Caco-2 (cell line): ENCODE data around the gene EGFL6. TPM values are rescaled to one million over a fixed set of nuclear protein-coding genes. Genes with fewer than 3 reads are reported as not detected.

Source experiments
- BruUV-seq: library from RNA; stranded (reverse); fragments of 400-500 nt; replicated peaks from 2 replicates; lab custom pipeline; 2021; lab: Mats Ljungman, UMichigan
- CTCF ChIA-PET: fragments of 300-600 bp; sonication (Branson Sonifier 250); formaldehyde crosslinking; loops from one replicate; lab custom pipeline; 2022; ENCODE audit warnings: antibody characterized with exemption; lab: Charles Lee
- POLR2A ChIA-PET: fragments of 300-600 bp; sonication (Branson Sonifier 250); formaldehyde crosslinking; loops from one replicate; lab custom pipeline; 2022; ENCODE audit warnings: antibody characterized with exemption; lab: Charles Lee
- DNase-seq, 2 experiments: peaks; one replicate each; pipeline versions ENCODE4 v3.0.0 to v3.0.0-alpha.2; 2020 to 2022
- H3K27me3 ChIP-seq: replicated peaks from 2 replicates; pipeline ENCODE4 v1.6.0; 2011; ENCODE audit warnings: low read length; ENCODE audit not compliant: control insufficient read depth, insufficient read depth
- H3K36me3 ChIP-seq: 2 replicates; pipeline ENCODE4 v1.5.1; 2011; ENCODE audit warnings: low read length; ENCODE audit not compliant: control insufficient read depth, insufficient read depth
- H3K4me1 ChIP-seq: fragments of 250-450 bp; sonication (Bioruptor Pico); 2 replicates; pipeline ENCODE4 v1.5.1; 2020; ENCODE audit warnings: mild to moderate bottlenecking
- H3K4me3 ChIP-seq: 2 replicates; pipeline ENCODE4 v1.5.1; 2011; ENCODE audit warnings: low read depth, mild to moderate bottlenecking, control low read depth, low read length
- H3K9me3 ChIP-seq: fragments of 250-450 bp; sonication (Bioruptor Pico); 2 replicates; pipeline ENCODE4 v1.5.1; 2020; ENCODE audit warnings: mild to moderate bottlenecking, moderate library complexity
- H3K27ac Mint-ChIP-seq: one replicate; pipeline ENCODE4 v1.8.0; 2022; ENCODE audit warnings: mixed read lengths; ENCODE audit not compliant: unreplicated experiment
- H3K27me3 Mint-ChIP-seq: one replicate; pipeline ENCODE4 v1.8.0; 2022; ENCODE audit warnings: mixed read lengths; ENCODE audit not compliant: insufficient read depth, unreplicated experiment
- H3K36me3 Mint-ChIP-seq: one replicate; pipeline ENCODE4 v1.8.0; 2022; ENCODE audit warnings: mild to moderate bottlenecking, mixed read lengths; ENCODE audit not compliant: insufficient read depth, unreplicated experiment
- H3K4me1 Mint-ChIP-seq: one replicate; pipeline ENCODE4 v1.8.0; 2022; ENCODE audit warnings: low read depth, mixed read lengths; ENCODE audit not compliant: unreplicated experiment
- H3K4me3 Mint-ChIP-seq: one replicate; pipeline ENCODE4 v1.8.0; 2022; ENCODE audit warnings: mild to moderate bottlenecking, moderate library complexity, mixed read lengths; ENCODE audit not compliant: unreplicated experiment
- H3K9me3 Mint-ChIP-seq: one replicate; pipeline ENCODE4 v1.8.0; 2022; ENCODE audit warnings: mixed read lengths; ENCODE audit not compliant: unreplicated experiment
- CTCF ChIP-seq, 2 experiments: fragments of 200-600 bp in 1 of 2; IDR thresholded peaks; 1 replicate in 1 of 2; 2 replicates in 1 of 2; pipeline versions ENCODE4 v1.5.1 to v1.8.0; 2011 to 2022; ENCODE audit warnings: antibody characterized with exemption in 1 of 2, control low read depth in 1 of 2, inconsistent platforms in 1 of 2, low read depth in 1 of 2, low read length in 1 of 2, mild to moderate bottlenecking in 1 of 2, moderate library complexity in 1 of 2; ENCODE audit not compliant: insufficient read depth in 1 of 2, severe bottlenecking in 1 of 2, unreplicated experiment in 1 of 2
- intact Hi-C: fragments of 100-400 bp; cut with micrococcal nuclease; formaldehyde crosslinking; loops from one replicate; pipeline ENCODE4 v1.10.0; 2022; ENCODE audit not compliant: unreplicated experiment
- total RNA-seq: library from RNA; stranded (reverse); gene quantifications from 2 replicates; pipeline ENCODE4 v1.2.3, GENCODE V29; 2022

Gene EGFL6
- total RNA-seq, 1 experiment from 2014 or later, result 0.16 TPM

- intact Hi-C loops, result no loop called here
- H3K4me1 Mint-ChIP-seq, result no peaks in the 10 kb centered on the region
- TF ChIP-seq CTCF (IDR thresholded peaks at IDR 0.05; ENCODE audit: insufficient read depth in 1 of 2, low read depth in 1 of 2, low read length in 1 of 2, severe bottlenecking in 1 of 2, unreplicated experiment in 1 of 2), result no peak
- ChIA-PET POLR2A (no interaction called here), CTCF (no interaction called here)
- H3K27ac Mint-ChIP-seq, result no peak overlapping the region
- no peak overlapping the region for H3K4me3 Mint-ChIP-seq
- Histone ChIP-seq H3K36me3 (no peaks in the 10 kb centered on the region), H3K9me3 (no peaks in the 10 kb centered on the region), H3K27me3 (no peaks in the 10 kb centered on the region), H3K4me1 (no peaks in the 10 kb centered on the region), H3K4me3 (no peak overlapping the region)
- DNase-seq, result no peak
- no peaks in the 10 kb centered on the region for H3K27me3 Mint-ChIP-seq
- no TSS peak for BruUV-seq
- no peaks in the 10 kb centered on the region for H3K9me3 Mint-ChIP-seq
- H3K36me3 Mint-ChIP-seq, result no peaks in the 10 kb centered on the region
Observed at GRCh38 chrX:13545726-13546125, 23.7 kb upstream of the EGFL6 start.

GRCh38 chrX:13547671-13548070 lies 21.7 kb upstream of the EGFL6 start:
- no peak for DNase-seq
- Histone ChIP-seq H3K27me3 (no peaks in the 10 kb centered on the region), H3K36me3 (no peaks in the 10 kb centered on the region), H3K4me3 (no peak overlapping the region), H3K4me1 (peaks cover 3% of the 10 kb centered on the region; the same call in 1 of the 2 replicates), H3K9me3 (no peaks in the 10 kb centered on the region)
- ChIA-PET POLR2A (no interaction called here), CTCF (no interaction called here)
- H3K27ac Mint-ChIP-seq, result no peak overlapping the region
- no peaks in the 10 kb centered on the region for H3K4me1 Mint-ChIP-seq
- no peak for TF ChIP-seq CTCF (IDR thresholded peaks at IDR 0.05; ENCODE audit: insufficient read depth in 1 of 2, low read depth in 1 of 2, low read length in 1 of 2, severe bottlenecking in 1 of 2, unreplicated experiment in 1 of 2)
- H3K36me3 Mint-ChIP-seq, result no peaks in the 10 kb centered on the region
- no peaks in the 10 kb centered on the region for H3K9me3 Mint-ChIP-seq
- H3K27me3 Mint-ChIP-seq, result no peaks in the 10 kb centered on the region
- BruUV-seq, result no TSS peak
- no peak overlapping the region for H3K4me3 Mint-ChIP-seq
- intact Hi-C loops, result no loop called here

- no peak overlapping the region for H3K4me3 ChIP-seq
- no peaks in the 10 kb centered on the region for H3K4me1 Mint-ChIP-seq
- H3K27me3 Mint-ChIP-seq, result no peaks in the 10 kb centered on the region
- H3K27me3 ChIP-seq, result no peaks in the 10 kb centered on the region
- CTCF ChIA-PET, result no interaction called here
- no peak overlapping the region for H3K4me3 Mint-ChIP-seq
- TF ChIP-seq CTCF (IDR thresholded peaks at IDR 0.05; ENCODE audit: insufficient read depth in 1 of 2, low read depth in 1 of 2, low read length in 1 of 2, severe bottlenecking in 1 of 2, unreplicated experiment in 1 of 2), result no peak
- H3K27ac Mint-ChIP-seq, result no peak overlapping the region
- no peaks in the 10 kb centered on the region for H3K36me3 ChIP-seq
- POLR2A ChIA-PET, result no interaction called here
- intact Hi-C loops, result no loop called here
- H3K4me1 ChIP-seq, result peaks cover 3% of the 10 kb centered on the region; the same call in 1 of the 2 replicates
- H3K9me3 Mint-ChIP-seq, result no peaks in the 10 kb centered on the region
- no peak for DNase-seq
- no peaks in the 10 kb centered on the region for H3K36me3 Mint-ChIP-seq
- no TSS peak for BruUV-seq
- no peaks in the 10 kb centered on the region for H3K9me3 ChIP-seq
Observed at GRCh38 chrX:13550346-13550745, 19.1 kb upstream of the EGFL6 start.
